Neuronal stem cell (in vitro differentiated cells): ENCODE results near the gene C2orf78.
"Not testable (repeated sequence)": the region's sequence is repeated elsewhere in the genome, so short reads cannot be mapped to it uniquely, and the experiment has no call there.

Source experiments
- DNase-seq: peaks from one replicate; pipeline ENCODE4 v3.0.0-alpha.2; 2013; ENCODE audit warnings: low spot score
- H2AFZ ChIP-seq: one replicate; pipeline ENCODE4 v1.6.1; 2013; ENCODE audit warnings: mild to moderate bottlenecking, low read length, inconsistent platforms
- H2AK5ac ChIP-seq: 2 replicates; pipeline ENCODE4 v1.6.1; 2013; ENCODE audit warnings: low read depth, mild to moderate bottlenecking, inconsistent platforms, low read length, moderate library complexity, mixed read lengths
- H2BK120ac ChIP-seq: 2 replicates; pipeline ENCODE4 v1.6.1; 2013; ENCODE audit warnings: low read depth, mild to moderate bottlenecking, inconsistent platforms, low read length, moderate library complexity, mixed read lengths
- H2BK12ac ChIP-seq: one replicate; pipeline ENCODE4 v1.6.1; 2013; ENCODE audit warnings: low read length, inconsistent platforms
- H2BK15ac ChIP-seq: 2 replicates; pipeline ENCODE4 v1.6.1; 2013; ENCODE audit warnings: mild to moderate bottlenecking, low read length, inconsistent platforms, mixed read lengths
- H2BK5ac ChIP-seq: one replicate; pipeline ENCODE4 v1.6.1; 2013; ENCODE audit warnings: inconsistent platforms, mild to moderate bottlenecking, low read length, moderate library complexity
- H3K14ac ChIP-seq: one replicate; pipeline ENCODE4 v1.6.1; 2013; ENCODE audit warnings: low read length, inconsistent platforms
- H3K18ac ChIP-seq: 2 replicates; pipeline ENCODE4 v1.6.1; 2013; ENCODE audit warnings: low read length, inconsistent platforms
- H3K23ac ChIP-seq: 2 replicates; pipeline ENCODE4 v1.6.1; 2013; ENCODE audit warnings: low read depth, mild to moderate bottlenecking, mixed read lengths, low read length, inconsistent platforms; ENCODE audit not compliant: poor library complexity
- H3K27ac ChIP-seq: replicated peaks from 3 replicates; pipeline ENCODE4 v1.5.1; 2013; ENCODE audit warnings: low read length, inconsistent platforms
- H3K27me3 ChIP-seq, 3 experiments: 2 replicates each; pipeline ENCODE4 v1.6.1; 2013; ENCODE audit warnings: low read length in 3 of 3, mild to moderate bottlenecking in 2 of 3, inconsistent platforms in 1 of 3, low read depth in 1 of 3, mixed read lengths in 1 of 3, moderate library complexity in 1 of 3; ENCODE audit not compliant: control insufficient read depth in 3 of 3, insufficient read depth in 3 of 3
- H3K36me3 ChIP-seq, 2 donors: replicated peaks in 1 of 2; 2 replicates each; pipeline ENCODE4 v1.6.1; 2013; ENCODE audit warnings: low read length in 2 of 2; ENCODE audit not compliant: control insufficient read depth in 2 of 2, insufficient read depth in 2 of 2
- H3K4ac ChIP-seq: 2 replicates; pipeline ENCODE4 v1.6.1; 2013; ENCODE audit warnings: inconsistent platforms, mild to moderate bottlenecking, low read length, moderate library complexity
- H3K4me1 ChIP-seq, 2 donors: 1 replicate in 1 of 2; 2 replicates in 1 of 2; pipeline ENCODE4 v1.6.1; 2013; ENCODE audit warnings: low read length in 2 of 2, low read depth in 1 of 2; ENCODE audit not compliant: control insufficient read depth in 2 of 2, insufficient read depth in 1 of 2
- H3K4me2 ChIP-seq: one replicate; pipeline ENCODE4 v1.6.1; 2013; ENCODE audit warnings: mild to moderate bottlenecking, low read length, inconsistent platforms; ENCODE audit not compliant: insufficient read depth, poor library complexity, severe bottlenecking
- H3K4me3 ChIP-seq, 2 donors: 2 replicates each; pipeline ENCODE4 v1.5.1; 2013; ENCODE audit warnings: low read length in 2 of 2, mild to moderate bottlenecking in 2 of 2, inconsistent platforms in 1 of 2, moderate library complexity in 1 of 2
- H3K79me1 ChIP-seq: one replicate; pipeline ENCODE4 v1.6.1; 2013; ENCODE audit warnings: low read depth, mild to moderate bottlenecking, inconsistent platforms, low read length, moderate library complexity
- H3K9ac ChIP-seq: one replicate; pipeline ENCODE4 v1.6.1; 2013; ENCODE audit warnings: mild to moderate bottlenecking, low read depth, low read length, inconsistent platforms; ENCODE audit not compliant: poor library complexity
- H3K9me3 ChIP-seq, 2 donors: replicated peaks in 1 of 2; 2 replicates each; pipeline versions ENCODE3 to v1.6.1; 2013; ENCODE audit warnings: low read length in 2 of 2, mild to moderate bottlenecking in 2 of 2, inconsistent platforms in 1 of 2, low read depth in 1 of 2, mixed read lengths in 1 of 2, moderate library complexity in 1 of 2; ENCODE audit not compliant: control insufficient read depth in 2 of 2, insufficient read depth in 1 of 2
- H4K8ac ChIP-seq: one replicate; pipeline ENCODE4 v1.6.1; 2013; ENCODE audit warnings: low read depth, mild to moderate bottlenecking, inconsistent platforms, low read length, moderate library complexity
- H4K91ac ChIP-seq: one replicate; pipeline ENCODE4 v1.6.1; 2013; ENCODE audit warnings: low read length, low read depth, mild to moderate bottlenecking, inconsistent platforms; ENCODE audit not compliant: poor library complexity
- WGBS, 2 donors: extraction: QIAGEN DNeasy Blood & Tissue Kit; methylation state at CpG; one replicate each; pipeline ENCODE4 v1.1.7; 2013; ENCODE audit warnings: missing lambda C conversion rate in 2 of 2, mixed read lengths in 1 of 2; ENCODE audit not compliant: insufficient read length in 2 of 2, insufficient replicate concordance in 1 of 2; ENCODE audit errors: extremely low coverage in 2 of 2; 5-methylcytosine and 5-hydroxymethylcytosine counted together

C2orf78 gene

DNA sequence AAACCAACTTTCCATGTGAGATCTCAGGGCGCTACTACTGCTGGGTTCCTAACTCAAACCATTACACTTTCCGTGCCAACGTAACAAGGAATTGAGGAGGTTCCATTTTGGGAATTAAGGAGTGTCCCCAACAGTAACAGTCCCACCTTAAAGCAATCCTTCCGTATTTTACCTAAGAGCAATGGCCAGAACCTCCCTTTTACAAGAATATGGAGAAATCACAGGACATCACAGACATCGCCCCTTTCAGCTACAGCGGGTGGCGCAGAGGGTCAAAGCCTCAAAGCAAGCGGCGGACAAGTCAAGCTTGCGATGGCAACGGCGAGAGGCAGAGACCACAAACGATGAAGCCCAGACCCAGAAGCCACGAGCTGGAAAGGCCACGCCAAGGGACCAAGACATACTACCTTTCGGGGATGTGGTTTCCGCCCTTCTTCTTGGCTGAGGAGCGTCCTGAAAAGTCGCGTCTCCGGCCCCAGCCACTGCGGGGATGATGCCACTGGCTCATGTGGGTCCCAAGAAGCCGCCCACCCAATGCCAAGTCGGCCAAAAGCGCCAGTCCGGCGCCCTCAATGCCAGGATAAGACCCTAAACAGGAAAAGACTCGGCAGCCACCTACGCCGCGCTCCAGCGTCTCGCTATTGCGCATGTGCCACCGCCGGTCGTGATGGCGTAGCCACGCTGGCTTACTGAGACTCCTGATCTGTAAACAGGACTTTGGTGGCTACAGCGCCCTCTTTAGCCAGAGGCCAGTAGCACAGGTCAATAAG, 4.3 kb upstream of the C2orf78 start, which contains the start of gene DUSP11:
Gene DUSP11, minus strand, starts transcription at position 637 of the 770 bp plus-strand sequence. Its CDS starts 129 bp downstream, at position 508.
- Histone ChIP-seq H3K14ac (peak within 1 kb of the TSS; percentile 25), H3K4me3 (peak within 1 kb of the TSS; percentile 70 to 99), H3K23ac (peak within 1 kb of the TSS; percentile 87), H2AK5ac (no peak within 1 kb of the TSS), H3K27me3 (peaks cover 0 to 3% (median 0%) of the 10 kb centered on the region in 3 experiments), H3K36me3 (peaks cover 4 to 30% of the 10 kb centered on the region in 2 donors), H3K4me2 (peak within 1 kb of the TSS; percentile 68), H3K4ac (no peak within 1 kb of the TSS), H3K9me3 (no peaks in the 10 kb centered on the region), H2BK120ac (no peak within 1 kb of the TSS), H2BK5ac (no peak within 1 kb of the TSS), H3K9ac (peak within 1 kb of the TSS; percentile 91), H2BK15ac (no peak within 1 kb of the TSS), H3K4me1 (peaks cover 0 to 1% of the 10 kb centered on the region in 2 donors), H4K8ac (no peak within 1 kb of the TSS), H3K79me1 (no peaks in the 10 kb centered on the region), H3K27ac (no peak within 1 kb of the TSS), H2BK12ac (no peak within 1 kb of the TSS), H3K18ac (peak within 1 kb of the TSS; percentile 98), H2AFZ (peak within 1 kb of the TSS; percentile 95), H4K91ac (no peak within 1 kb of the TSS)
- peak; percentile 96 for DNase-seq
- WGBS, 2 donors: no CpG with 5 or more reads among the region's 40 CpGs

DNA sequence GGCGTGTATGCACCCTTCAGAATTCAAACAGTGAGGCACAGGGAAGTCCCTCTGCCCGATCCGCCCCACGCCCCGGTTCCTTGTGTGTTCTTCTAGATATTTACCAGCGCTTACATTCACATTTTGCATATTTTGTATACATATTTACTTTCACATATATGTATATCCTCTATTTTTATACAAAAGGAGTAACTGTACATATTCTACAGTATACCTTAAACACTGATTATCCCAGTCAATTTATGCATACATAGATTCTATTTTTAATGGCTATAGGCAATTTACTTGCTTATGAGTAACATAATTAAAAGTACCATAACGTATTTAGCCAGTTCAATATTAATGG, 3.8 kb upstream of the C2orf78 start:
- Histone ChIP-seq H2AFZ (peak overlapping the region; percentile 95), H4K91ac (no peak overlapping the region), H3K23ac (peak overlapping the region; percentile 87), H2AK5ac (no peak overlapping the region), H2BK12ac (no peak overlapping the region), H2BK5ac (no peak overlapping the region), H3K4me1 (peaks cover 0 to 1% of the 10 kb centered on the region in 2 donors), H3K4me2 (no peak overlapping the region), H3K4me3 (peak overlapping the region in 1 of 2 donors; percentile 70), H3K9me3 (no peaks in the 10 kb centered on the region), H4K8ac (no peak overlapping the region), H3K27ac (no peak overlapping the region), H2BK15ac (no peak overlapping the region), H3K9ac (no peak overlapping the region), H3K14ac (no peak overlapping the region), H2BK120ac (no peak overlapping the region), H3K27me3 (peaks cover 0 to 3% (median 0%) of the 10 kb centered on the region in 3 experiments), H3K36me3 (peaks cover 4 to 25% of the 10 kb centered on the region in 2 donors), H3K79me1 (no peaks in the 10 kb centered on the region), H3K4ac (no peak overlapping the region), H3K18ac (no peak overlapping the region)
- DNase-seq: no peak
- no CpG with 5 or more reads among the region's 7 CpGs for whole genome bisulfite sequencing, 2 donors

DNA sequence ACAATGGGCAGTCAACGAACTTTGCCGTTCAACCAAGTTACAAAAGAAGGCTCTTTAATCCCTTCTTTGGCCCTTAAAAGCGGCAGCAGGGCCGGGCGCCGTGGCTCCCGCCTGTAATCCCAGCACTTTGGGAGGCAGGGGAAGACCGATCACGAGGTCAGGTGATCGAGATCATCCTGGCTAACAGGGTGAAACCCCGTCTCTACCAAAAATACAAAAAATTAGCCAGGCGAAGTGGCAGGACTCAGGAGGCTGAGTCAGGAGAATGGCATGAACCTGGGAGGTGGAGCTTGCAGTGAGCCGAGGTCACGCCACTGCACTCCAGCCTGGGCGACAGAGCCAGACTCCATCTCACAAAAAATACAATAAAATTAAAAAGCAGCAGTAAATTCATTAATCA, 581 bp upstream of the C2orf78 start:
- H3K4ac ChIP-seq, H3K4me3 ChIP-seq, H2BK5ac ChIP-seq, H3K23ac ChIP-seq, H3K27me3 ChIP-seq, H3K9me3 ChIP-seq, H3K14ac ChIP-seq, H3K79me1 ChIP-seq, H4K91ac ChIP-seq, H3K18ac ChIP-seq, H2AK5ac ChIP-seq, H3K9ac ChIP-seq, DNase-seq, H2BK12ac ChIP-seq, H3K4me1 ChIP-seq, H4K8ac ChIP-seq, H2BK120ac ChIP-seq, H3K4me2 ChIP-seq, H3K27ac ChIP-seq, H2BK15ac ChIP-seq, H3K36me3 ChIP-seq: not testable (repeated sequence)
- peak overlapping the region; percentile 64 for H2AFZ ChIP-seq
- WGBS, 2 donors: no CpG with 5 or more reads among the region's 15 CpGs

DNA sequence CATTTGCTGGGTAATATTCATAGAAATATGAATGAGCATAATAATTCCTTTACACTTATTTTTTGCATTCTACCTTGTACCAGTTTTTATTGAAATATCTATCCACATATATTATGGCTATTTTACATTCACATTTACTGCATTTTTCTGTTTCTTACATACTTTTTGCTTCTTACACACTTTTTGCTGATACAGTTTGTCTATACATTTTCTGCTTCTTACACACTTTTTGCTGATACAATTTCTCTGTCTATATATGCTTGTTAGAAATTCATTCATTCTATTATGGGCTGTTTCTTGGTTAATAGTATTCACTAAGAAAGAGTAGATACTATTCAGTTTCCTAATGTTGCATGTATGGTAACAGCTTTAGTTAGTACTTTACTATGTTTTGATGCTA, 27.9 kb downstream of the C2orf78 start:
- Histone ChIP-seq H4K91ac (no peak overlapping the region), H3K4me1 (no peaks in the 10 kb centered on the region), H2BK12ac (no peak overlapping the region), H2AFZ (no peak overlapping the region), H3K9ac (no peak overlapping the region), H3K27ac (no peak overlapping the region), H3K4me2 (no peak overlapping the region), H3K27me3 (peaks cover 0 to 42% (median 3%) of the 10 kb centered on the region in 3 experiments), H3K23ac (no peak overlapping the region), H3K79me1 (no peaks in the 10 kb centered on the region), H4K8ac (no peak overlapping the region), H3K14ac (no peak overlapping the region), H2BK120ac (no peak overlapping the region), H3K4ac (no peak overlapping the region), H3K36me3 (no peaks in the 10 kb centered on the region), H3K18ac (no peak overlapping the region), H2BK5ac (no peak overlapping the region), H2AK5ac (no peak overlapping the region), H3K4me3 (no peak overlapping the region), H2BK15ac (no peak overlapping the region), H3K9me3 (no peaks in the 10 kb centered on the region)
- no peak for DNase-seq
